IPS-15b (cell line): ENCODE data around the gene DOCK2.
"Not testable (repeated sequence)": the region's sequence is repeated elsewhere in the genome, so short reads cannot be mapped to it uniquely, and the experiment has no call there.

Experiments
- H3K27me3 ChIP-seq: one replicate; pipeline ENCODE4 v1.6.1; 2013; ENCODE audit warnings: low read length; ENCODE audit not compliant: control insufficient read depth, insufficient read depth
- H3K36me3 ChIP-seq: one replicate; pipeline ENCODE4 v1.6.1; 2013; ENCODE audit warnings: low read length; ENCODE audit not compliant: control insufficient read depth, insufficient read depth
- H3K4me1 ChIP-seq: one replicate; pipeline ENCODE4 v1.6.1; 2013; ENCODE audit warnings: mild to moderate bottlenecking, low read length; ENCODE audit not compliant: control insufficient read depth, insufficient read depth
- H3K4me3 ChIP-seq: one replicate; pipeline ENCODE4 v1.5.1; 2013; ENCODE audit warnings: low read depth, low read length
- H3K9ac ChIP-seq: one replicate; pipeline ENCODE4 v1.6.1; 2013; ENCODE audit warnings: low read depth, mild to moderate bottlenecking, low read length
- H3K9me3 ChIP-seq: one replicate; pipeline ENCODE4 v1.6.1; 2013; ENCODE audit warnings: mild to moderate bottlenecking, low read length; ENCODE audit not compliant: control insufficient read depth, insufficient read depth

Gene DOCK2

GRCh38 chr5:169803077-169803981, 166.3 kb downstream of the DOCK2 start:
- H3K4me3 ChIP-seq = no peak overlapping the region
- peaks cover 13% of the 10 kb centered on the region for H3K4me1 ChIP-seq
- no peak overlapping the region for H3K9ac ChIP-seq
- H3K36me3 ChIP-seq = no peaks in the 10 kb centered on the region
- H3K27me3 ChIP-seq = no peaks in the 10 kb centered on the region
- no peaks in the 10 kb centered on the region for H3K9me3 ChIP-seq

- H3K9me3 ChIP-seq = no peaks in the 10 kb centered on the region
- no peak overlapping the region for H3K9ac ChIP-seq
- H3K4me3 ChIP-seq = no peak overlapping the region
- peaks cover 17% of the 10 kb centered on the region for H3K4me1 ChIP-seq
- H3K36me3 ChIP-seq = no peaks in the 10 kb centered on the region
- peaks cover 4% of the 10 kb centered on the region for H3K27me3 ChIP-seq
These were observed 167.8 kb downstream of the DOCK2 start for GRCh38 chr5:169804861-169805260.

- H3K27me3 ChIP-seq = peaks cover 4% of the 10 kb centered on the region
- no peaks in the 10 kb centered on the region for H3K9me3 ChIP-seq
- no peaks in the 10 kb centered on the region for H3K36me3 ChIP-seq
- no peak overlapping the region for H3K9ac ChIP-seq
- no peak overlapping the region for H3K4me3 ChIP-seq
- peaks cover 17% of the 10 kb centered on the region for H3K4me1 ChIP-seq
These were observed 168.5 kb downstream of the DOCK2 start for GRCh38 chr5:169805527-169805934.

GRCh38 chr5:169805937-169806700, 169.0 kb downstream of the DOCK2 start:
- peaks cover 4% of the 10 kb centered on the region for H3K27me3 ChIP-seq
- no peaks in the 10 kb centered on the region for H3K9me3 ChIP-seq
- no peak overlapping the region for H3K9ac ChIP-seq
- no peak overlapping the region for H3K4me3 ChIP-seq
- H3K36me3 ChIP-seq = no peaks in the 10 kb centered on the region
- H3K4me1 ChIP-seq = peaks cover 17% of the 10 kb centered on the region

- Histone ChIP-seq H3K9ac (no peak overlapping the region), H3K4me1 (peaks cover 20% of the 10 kb centered on the region), H3K36me3 (no peaks in the 10 kb centered on the region), H3K9me3 (no peaks in the 10 kb centered on the region), H3K4me3 (no peak overlapping the region), H3K27me3 (peaks cover 9% of the 10 kb centered on the region)
These were observed 171.1 kb downstream of the DOCK2 start for GRCh38 chr5:169808118-169808581.

GRCh38 chr5:169808880-169809279, 171.8 kb downstream of the DOCK2 start:
- H3K27me3 ChIP-seq, H3K9ac ChIP-seq, H3K4me3 ChIP-seq, H3K36me3 ChIP-seq, H3K9me3 ChIP-seq: not testable (repeated sequence)
- peaks cover 20% of the 10 kb centered on the region for H3K4me1 ChIP-seq

GRCh38 chr5:169809281-169809680, 172.2 kb downstream of the DOCK2 start:
- no peak overlapping the region for H3K4me3 ChIP-seq
- H3K4me1 ChIP-seq = peaks cover 20% of the 10 kb centered on the region
- H3K27me3 ChIP-seq = peaks cover 9% of the 10 kb centered on the region
- H3K36me3 ChIP-seq = no peaks in the 10 kb centered on the region
- H3K9ac ChIP-seq = no peak overlapping the region
- H3K9me3 ChIP-seq = no peaks in the 10 kb centered on the region

- Histone ChIP-seq H3K4me3 (no peak overlapping the region), H3K4me1 (peaks cover 20% of the 10 kb centered on the region), H3K36me3 (no peaks in the 10 kb centered on the region), H3K9ac (no peak overlapping the region), H3K27me3 (peaks cover 9% of the 10 kb centered on the region), H3K9me3 (no peaks in the 10 kb centered on the region)
These were observed 173.4 kb downstream of the DOCK2 start for GRCh38 chr5:169810524-169810923.

- H3K4me1 ChIP-seq = peaks cover 20% of the 10 kb centered on the region
- H3K4me3 ChIP-seq = no peak overlapping the region
- peaks cover 9% of the 10 kb centered on the region for H3K27me3 ChIP-seq
- H3K36me3 ChIP-seq = no peaks in the 10 kb centered on the region
- no peak overlapping the region for H3K9ac ChIP-seq
- no peaks in the 10 kb centered on the region for H3K9me3 ChIP-seq
These were observed 173.9 kb downstream of the DOCK2 start for GRCh38 chr5:169811023-169811422.

GRCh38 chr5:169811680-169812079, 174.6 kb downstream of the DOCK2 start:
- peaks cover 9% of the 10 kb centered on the region for H3K27me3 ChIP-seq
- no peaks in the 10 kb centered on the region for H3K36me3 ChIP-seq
- H3K4me1 ChIP-seq = peaks cover 20% of the 10 kb centered on the region
- H3K9ac ChIP-seq = no peak overlapping the region
- H3K9me3 ChIP-seq = no peaks in the 10 kb centered on the region
- H3K4me3 ChIP-seq = no peak overlapping the region

- Histone ChIP-seq H3K27me3 (peaks cover 9% of the 10 kb centered on the region), H3K9me3 (no peaks in the 10 kb centered on the region), H3K4me3 (no peak overlapping the region), H3K9ac (no peak overlapping the region), H3K4me1 (peaks cover 19% of the 10 kb centered on the region), H3K36me3 (no peaks in the 10 kb centered on the region)
These were observed 175.7 kb downstream of the DOCK2 start for GRCh38 chr5:169812786-169813185.
